Activated B cell treated with CpG ODN at 0.5 μM for 24 hours (primary cell): ENCODE data around the gene MYO15A. TPM values are rescaled to one million over a fixed set of nuclear protein-coding genes. Genes with fewer than 3 reads are reported as not detected.

Source experiments
- ATAC-seq: fragments of 200-7000 bp; cut with Tn5 transposase; one replicate; pipeline ENCODE4 v1.10.0; 2021; ENCODE audit warnings: low read depth, mild to moderate bottlenecking, moderate library complexity
- CTCF ChIA-PET: fragments of 350-600 bp; sonication (Branson Sonifier 250); formaldehyde crosslinking; loops from one replicate; lab custom pipeline; 2021; ENCODE audit warnings: antibody characterized with exemption; lab: Charles Lee
- POLR2A ChIA-PET: fragments of 350-600 bp; sonication (Branson Sonifier 250); formaldehyde crosslinking; loops from one replicate; lab custom pipeline; 2021; ENCODE audit warnings: antibody characterized with exemption; lab: Charles Lee
- DNase-seq: peaks from one replicate; pipeline ENCODE4 v3.0.0; 2022
- H3K27ac Mint-ChIP-seq: one replicate; pipeline ENCODE4 v1.8.0; 2020; ENCODE audit warnings: mixed read lengths
- H3K27me3 Mint-ChIP-seq: one replicate; pipeline ENCODE4 v1.8.0; 2021; ENCODE audit warnings: mixed read lengths
- H3K36me3 Mint-ChIP-seq: one replicate; pipeline ENCODE4 v1.8.0; 2021; ENCODE audit warnings: low read depth, mixed read lengths
- H3K4me1 Mint-ChIP-seq: one replicate; pipeline ENCODE4 v1.8.0; 2021; ENCODE audit warnings: mixed read lengths
- H3K4me3 Mint-ChIP-seq: one replicate; pipeline ENCODE4 v1.8.0; 2020; ENCODE audit warnings: mild to moderate bottlenecking, mixed read lengths
- H3K9me3 Mint-ChIP-seq: one replicate; pipeline ENCODE4 v1.8.0; 2020; ENCODE audit warnings: mixed read lengths
- CTCF ChIP-seq: fragments of 200-600 bp; IDR thresholded peaks from one replicate; pipeline ENCODE4 v1.8.0; 2022; ENCODE audit warnings: antibody characterized with exemption, mild to moderate bottlenecking
- intact Hi-C: fragments of 100-400 bp; cut with micrococcal nuclease; formaldehyde crosslinking; loops from one replicate; pipeline ENCODE4 v1.15.1; 2024
- total RNA-seq: library from RNA; stranded (reverse); gene quantifications from 2 replicates; pipeline ENCODE4 v1.2.3, GENCODE V29; 2022

Gene MYO15A
- total RNA-seq, 1 donor from 2014 or later, result 1.3 TPM

GRCh38 chr17:18066866-18067265 lies 41.7 kb upstream of the MYO15A start:
- H3K36me3 Mint-ChIP-seq, result peaks cover 41% of the 10 kb centered on the region
- H3K27ac Mint-ChIP-seq, result no peak overlapping the region
- H3K9me3 Mint-ChIP-seq, result no peaks in the 10 kb centered on the region
- ATAC-seq, result no peak
- no peak for DNase-seq
- intact Hi-C loops, result no loop called here
- no peak overlapping the region for H3K4me3 Mint-ChIP-seq
- no peaks in the 10 kb centered on the region for H3K27me3 Mint-ChIP-seq
- no peak for TF ChIP-seq CTCF
- no peaks in the 10 kb centered on the region for H3K4me1 Mint-ChIP-seq
- ChIA-PET CTCF (interaction anchor here (1.0 kb wide), 1 partner anchor 9 kb away, joined by 3 read pairs; no protein-coding TSS in a partner anchor), POLR2A (no interaction called here)

GRCh38 chr17:18069101-18069500 lies 39.5 kb upstream of the MYO15A start:
- intact Hi-C loops, result no loop called here
- Mint-ChIP-seq H3K27me3 (peaks cover 2% of the 10 kb centered on the region), H3K9me3 (no peaks in the 10 kb centered on the region), H3K4me3 (no peak overlapping the region), H3K27ac (no peak overlapping the region), H3K36me3 (peaks cover 24% of the 10 kb centered on the region), H3K4me1 (no peaks in the 10 kb centered on the region)
- POLR2A ChIA-PET, result no interaction called here
- DNase-seq, result no peak
- TF ChIP-seq CTCF, result no peak
- ATAC-seq, result no peak
- CTCF ChIA-PET, result no interaction called here

- intact Hi-C loops, result no loop called here
Measured at GRCh38 chr17:18070861-18071340, 37.7 kb upstream of the MYO15A start.

GRCh38 chr17:18071751-18072150 lies 36.8 kb upstream of the MYO15A start:
- H3K9me3 Mint-ChIP-seq, result no peaks in the 10 kb centered on the region
- intact Hi-C loops, result no loop called here
- DNase-seq (no peak), ATAC-seq (no peak)
- H3K36me3 Mint-ChIP-seq, result peaks cover 3% of the 10 kb centered on the region
- H3K27me3 Mint-ChIP-seq, result peaks cover 8% of the 10 kb centered on the region
- TF ChIP-seq CTCF, result no peak
- CTCF ChIA-PET, result no interaction called here
- POLR2A ChIA-PET, result no interaction called here
- no peak overlapping the region for H3K27ac Mint-ChIP-seq
- H3K4me1 Mint-ChIP-seq, result no peaks in the 10 kb centered on the region
- no peak overlapping the region for H3K4me3 Mint-ChIP-seq

More at GRCh38 chr17:18070861-18071340, 37.7 kb upstream of the MYO15A start:
- H3K27me3 Mint-ChIP-seq, result peaks cover 8% of the 10 kb centered on the region
- H3K9me3 Mint-ChIP-seq, result no peaks in the 10 kb centered on the region
- no peaks in the 10 kb centered on the region for H3K4me1 Mint-ChIP-seq
- H3K4me3 Mint-ChIP-seq, result no peak overlapping the region
- DNase-seq, result no peak
- H3K36me3 Mint-ChIP-seq, result peaks cover 9% of the 10 kb centered on the region
- CTCF ChIA-PET, result no interaction called here
- TF ChIP-seq CTCF, result no peak
- POLR2A ChIA-PET, result no interaction called here
- no peak overlapping the region for H3K27ac Mint-ChIP-seq
- ATAC-seq, result no peak

- CTCF ChIA-PET, result no interaction called here
Measured at GRCh38 chr17:18074566-18075272, 33.8 kb upstream of the MYO15A start.

More at GRCh38 chr17:18074566-18075272, 33.8 kb upstream of the MYO15A start:
- intact Hi-C loops, result no loop called here
- no peak for TF ChIP-seq CTCF
- Mint-ChIP-seq H3K4me3 (no peak overlapping the region), H3K27ac (no peak overlapping the region), H3K27me3 (peaks cover 14% of the 10 kb centered on the region), H3K4me1 (no peaks in the 10 kb centered on the region), H3K9me3 (no peaks in the 10 kb centered on the region), H3K36me3 (no peaks in the 10 kb centered on the region)
- ATAC-seq (no peak), DNase-seq (no peak)
- POLR2A ChIA-PET, result no interaction called here
